ENCODE data around the gene TPGS1. TPM values are rescaled to one million over a fixed set of nuclear protein-coding genes. Genes with fewer than 3 reads are reported as not detected.

The TPGS1 gene
- total RNA-seq, 2 experiments from 2014 or later = 14.1 to 14.9 TPM

- CTCF ChIA-PET = no interaction called here
- POLR2A ChIA-PET = no interaction called here
These were observed 40.8 kb downstream of the TPGS1 start for GRCh38 chr19:547836-548720.

GRCh38 chr19:548886-549830 lies 41.9 kb downstream of the TPGS1 start:
- ChIA-PET CTCF (no interaction called here), POLR2A (no interaction called here)

- CTCF ChIA-PET = interaction anchor here (1.8 kb wide), 1 partner anchor 29 kb away, joined by 6 read pairs; no protein-coding TSS in a partner anchor
These were observed 47.5 kb downstream of the TPGS1 start for GRCh38 chr19:554817-555216.

GRCh38 chr19:555474-555808 lies 48.1 kb downstream of the TPGS1 start:
- POLR2A ChIA-PET = no interaction called here
- CTCF ChIA-PET = interaction anchor here (1.0 to 1.8 kb wide), 2 partner anchors 23 to 29 kb away, joined by 4 to 6 read pairs; no protein-coding TSS in a partner anchor

More at GRCh38 chr19:554817-555216, 47.5 kb downstream of the TPGS1 start:
- POLR2A ChIA-PET = interaction anchor here (0.6 kb wide), 1 partner anchor 66 kb away, joined by 3 read pairs; no protein-coding TSS in a partner anchor

- CTCF ChIA-PET = interaction anchor here (1.0 kb wide), 1 partner anchor 24 kb away, joined by 4 read pairs; no protein-coding TSS in a partner anchor
These were observed 49.5 kb downstream of the TPGS1 start for GRCh38 chr19:556611-557382.

GRCh38 chr19:558770-559439 lies 51.6 kb downstream of the TPGS1 start:
- POLR2A ChIA-PET = no interaction called here
- CTCF ChIA-PET = interaction anchor here (1.4 kb wide), 1 partner anchor 15 kb away, joined by 3 read pairs; the partner anchor contains the start of gene GZMM

More at GRCh38 chr19:556611-557382, 49.5 kb downstream of the TPGS1 start:
- POLR2A ChIA-PET = no interaction called here

- ChIA-PET POLR2A (no interaction called here), CTCF (interaction anchor here (0.7 to 0.9 kb wide), 2 partner anchors 24 to 26 kb away, joined by 4 read pairs; no protein-coding TSS in a partner anchor)
These were observed 52.8 kb downstream of the TPGS1 start for GRCh38 chr19:560121-560520.

GRCh38 chr19:566403-566802 lies 59.1 kb downstream of the TPGS1 start:
- ChIA-PET CTCF (interaction anchor here (1.0 to 1.2 kb wide), 2 partner anchors 34 to 56 kb away, joined by 3 to 4 read pairs; no protein-coding TSS in a partner anchor), POLR2A (no interaction called here)

- ChIA-PET POLR2A (no interaction called here), CTCF (interaction anchor here (1.0 to 1.2 kb wide), 2 partner anchors 35 to 56 kb away, joined by 3 to 4 read pairs; no protein-coding TSS in a partner anchor)
These were observed 59.5 kb downstream of the TPGS1 start for GRCh38 chr19:566844-567243.

- CTCF ChIA-PET = interaction anchor here (1.0 to 1.2 kb wide), 2 partner anchors 35 to 57 kb away, joined by 3 to 4 read pairs; no protein-coding TSS in a partner anchor
- POLR2A ChIA-PET = no interaction called here
These were observed 60.1 kb downstream of the TPGS1 start for GRCh38 chr19:567296-567900.

Other genes starting within 250 kb of the TPGS1 start
- not detected for gene PLPP2, start 216.1 kb upstream of the TPGS1 start, total RNA-seq
- gene MIER2, start 162.7 kb upstream of the TPGS1 start, total RNA-seq = 10 to 100 TPM; 18.3 to 21.2 TPM
- gene C2CD4C, start 98.3 kb upstream of the TPGS1 start, total RNA-seq = not detected
- gene SHC2, start 46.5 kb upstream of the TPGS1 start, total RNA-seq = not detected
- gene MADCAM1, start 11.0 kb upstream of the TPGS1 start, total RNA-seq = under 1 TPM; 0.17 to 0.23 TPM
- 10 to 100 TPM; 58.7 to 60.1 TPM for gene CDC34, start 24.3 kb downstream of the TPGS1 start, total RNA-seq
- 10 to 100 TPM; 45.0 to 46.8 TPM for gene GZMM, start 36.6 kb downstream of the TPGS1 start, total RNA-seq
- 100 to 1,000 TPM; 234 to 243 TPM for gene BSG, start 65.1 kb downstream of the TPGS1 start, total RNA-seq
- gene HCN2, start 82.4 kb downstream of the TPGS1 start, total RNA-seq = under 1 TPM; 0.40 to 0.55 TPM
- gene POLRMT, start 126.0 kb downstream of the TPGS1 start, total RNA-seq = 10 to 100 TPM; 79.9 to 81.1 TPM
- not detected for gene FGF22, start 132.4 kb downstream of the TPGS1 start, total RNA-seq
- 100 to 1,000 TPM; 104 to 110 TPM for gene RNF126, start 155.7 kb downstream of the TPGS1 start, total RNA-seq
- 1 to 10 TPM; 7.5 to 8.6 TPM for gene FSTL3, start 168.9 kb downstream of the TPGS1 start, total RNA-seq
- not detected for gene PRSS57, start 188.0 kb downstream of the TPGS1 start, total RNA-seq
- under 1 TPM in 1 of 2 experiments, not detected in 1; 0.13 TPM for gene PALM, start 201.4 kb downstream of the TPGS1 start, total RNA-seq
- gene MISP, start 243.6 kb downstream of the TPGS1 start, total RNA-seq = not detected